Upper lobe of left lung (tissue), 6 donors: ENCODE results near the gene SULT1B1. TPM values are rescaled to one million over a fixed set of nuclear protein-coding genes. Genes with fewer than 3 reads are reported as not detected.

Experiments used
- ATAC-seq, 2 donors: fragments of 200-7000 bp; cut with Tn5 transposase; one replicate each; pipeline ENCODE4 v1.9.1; 2022; ENCODE audit warnings: mild to moderate bottlenecking in 2 of 2, moderate library complexity in 2 of 2; ENCODE audit not compliant: low FRiP score in 2 of 2
- DNase-seq, 2 donors: peaks; one replicate each; pipeline ENCODE4 v3.0.0-alpha.2; 2019 to 2020
- H3K27ac ChIP-seq, 4 donors: fragments of 200-600 bp; sonication (generic); one replicate each; pipeline ENCODE4 v1.5.1; 2016 to 2019
- H3K27me3 ChIP-seq, 4 donors: fragments of 200-600 bp; sonication (generic); one replicate each; pipeline ENCODE4 v1.5.1; 2017 to 2019
- H3K36me3 ChIP-seq, 4 donors: fragments of 200-600 bp; sonication (generic); one replicate each; pipeline ENCODE4 v1.5.1; 2016 to 2019
- H3K4me1 ChIP-seq, 4 donors: fragments of 200-600 bp; sonication (generic); one replicate each; pipeline ENCODE4 v1.5.1; 2018 to 2019
- H3K4me3 ChIP-seq, 4 donors: fragments of 200-600 bp; sonication (generic); one replicate each; pipeline ENCODE4 v1.5.1; 2017 to 2019; ENCODE audit warnings: mild to moderate bottlenecking in 2 of 4, moderate library complexity in 1 of 4
- H3K9me3 ChIP-seq, 4 donors: fragments of 200-600 bp; sonication (generic); one replicate each; pipeline ENCODE4 v1.5.1; 2018 to 2019
- CTCF ChIP-seq, 6 experiments: fragments of 450-650 bp in 4 of 6; fragments of 200-600 bp in 2 of 6; sonication (generic) in 2 of 6; IDR thresholded peaks; one replicate each; pipeline ENCODE4 v1.5.1; 2016 to 2019; ENCODE audit warnings: antibody characterized with exemption in 6 of 6
- EP300 ChIP-seq, 4 donors: sonication (generic); formaldehyde crosslinking; IDR thresholded peaks; one replicate each; pipeline ENCODE4 v1.5.1; 2017; ENCODE audit warnings: antibody characterized with exemption in 4 of 4, control low read depth in 2 of 4
- POLR2A ChIP-seq, 4 donors: fragments of 450-650 bp; IDR thresholded peaks; one replicate each; pipeline ENCODE4 v1.5.1; 2016 to 2017; ENCODE audit warnings: antibody characterized with exemption in 4 of 4, mild to moderate bottlenecking in 2 of 4
- POLR2AphosphoS5 ChIP-seq, 2 donors: sonication (generic); formaldehyde crosslinking; IDR thresholded peaks; one replicate each; pipeline ENCODE4 v1.5.1; 2017; ENCODE audit warnings: antibody characterized with exemption in 2 of 2
- WGBS, 2 donors: methylation state at CpG; one replicate each; pipeline ENCODE4 v1.1.5; 2017 to 2018; 5-methylcytosine and 5-hydroxymethylcytosine counted together
- total RNA-seq, 6 donors: library from RNA; depleted of rRNA in 4 of 6; stranded (reverse); fragments of >200 nt in 4 of 6; gene quantifications; one replicate each; pipeline versions ENCODE4 v1.1.0 to v1.2.1, GENCODE V29; 2016 to 2021
- donor health status: DM: no; HTN: no; CAD: no; lungs with moderate emphysema.
- donor health status: DM: no; HTN: yes; CAD: no; lungs with severe emphysema.

The SULT1B1 gene
- 10 to 100 TPM in 1 of 6 donors, 1 to 10 TPM in 5; 2.1 to 12.9 (median 4.9) TPM for total RNA-seq

- TF ChIP-seq POLR2A (IDR thresholded peaks at IDR 0.05) (no peak), CTCF (IDR thresholded peaks at IDR 0.05) (no peak), POLR2AphosphoS5 (IDR thresholded peaks at IDR 0.05) (peak; percentile 40 to 48)
- DNase-seq (peak in 1 of 2 donors; percentile 58), ATAC-seq (peak; percentile 78 to 86)
- Histone ChIP-seq H3K36me3 (no peaks in the 10 kb centered on the region), H3K4me1 (no peaks in the 10 kb centered on the region), H3K27ac (peak within 1 kb of the TSS; percentile 20 to 74 (median 51)), H3K9me3 (no peaks in the 10 kb centered on the region), H3K27me3 (no peaks in the 10 kb centered on the region), H3K4me3 (peak within 1 kb of the TSS in 1 of 4 donors; percentile 13)
- 16 to 28% methylated on average over 2 of the region's 2 CpGs for WGBS, 2 donors
Observed at GRCh38 chr4:69760455-69760854, at the start of gene SULT1B1. SULT1B1 (minus strand) TSS chr4:69760620; CDS start chr4:69755217, 5,403 bp downstream.

GRCh38 chr4:69800599-69800998 lies 40.2 kb upstream of the SULT1B1 start:
- no peaks in the 10 kb centered on the region for H3K27me3 ChIP-seq
- 91 to 94% methylated on average over 1 of the region's 1 CpG for WGBS, 2 donors
- peaks cover 0 to 4% (median 0%) of the 10 kb centered on the region in 4 donors for H3K9me3 ChIP-seq
- no peak overlapping the region for H3K27ac ChIP-seq
- no peaks in the 10 kb centered on the region for H3K4me1 ChIP-seq
- ATAC-seq (no peak), DNase-seq (no peak)
- TF ChIP-seq POLR2AphosphoS5 (IDR thresholded peaks at IDR 0.05) (no peak), POLR2A (IDR thresholded peaks at IDR 0.05) (no peak), EP300 (IDR thresholded peaks at IDR 0.05) (no peak), CTCF (IDR thresholded peaks at IDR 0.05) (no peak)
- no peak overlapping the region for H3K4me3 ChIP-seq
- no peaks in the 10 kb centered on the region for H3K36me3 ChIP-seq

GRCh38 chr4:69799337-69799736 lies 38.9 kb upstream of the SULT1B1 start:
- Histone ChIP-seq H3K4me3 (no peak overlapping the region), H3K27ac (no peak overlapping the region), H3K27me3 (no peaks in the 10 kb centered on the region), H3K9me3 (peaks cover 0 to 4% (median 0%) of the 10 kb centered on the region in 4 donors), H3K36me3 (no peaks in the 10 kb centered on the region), H3K4me1 (no peaks in the 10 kb centered on the region)
- ATAC-seq (no peak), DNase-seq (no peak)
- TF ChIP-seq CTCF (IDR thresholded peaks at IDR 0.05) (no peak), EP300 (IDR thresholded peaks at IDR 0.05) (no peak), POLR2AphosphoS5 (IDR thresholded peaks at IDR 0.05) (no peak), POLR2A (IDR thresholded peaks at IDR 0.05) (no peak)
- 86% methylated on average over 3 of the region's 3 CpGs; no CpG with 5 or more reads in 1 of the 2 donors for WGBS, 2 donors

- DNase-seq (no peak), ATAC-seq (no peak)
- Histone ChIP-seq H3K4me1 (no peaks in the 10 kb centered on the region), H3K27ac (no peak overlapping the region), H3K36me3 (no peaks in the 10 kb centered on the region), H3K4me3 (no peak overlapping the region), H3K27me3 (no peaks in the 10 kb centered on the region), H3K9me3 (no peaks in the 10 kb centered on the region)
- TF ChIP-seq CTCF (IDR thresholded peaks at IDR 0.05) (no peak), EP300 (IDR thresholded peaks at IDR 0.05) (no peak)
Observed at GRCh38 chr4:69793732-69794131, 33.3 kb upstream of the SULT1B1 start.

- no peak for ATAC-seq
- Histone ChIP-seq H3K4me3 (no peak overlapping the region), H3K27me3 (no peaks in the 10 kb centered on the region), H3K9me3 (no peaks in the 10 kb centered on the region), H3K36me3 (no peaks in the 10 kb centered on the region), H3K4me1 (no peaks in the 10 kb centered on the region), H3K27ac (no peak overlapping the region)
- no peak for TF ChIP-seq CTCF (IDR thresholded peaks at IDR 0.05)
- no peak for TF ChIP-seq POLR2AphosphoS5 (IDR thresholded peaks at IDR 0.05)
- no peak for TF ChIP-seq EP300 (IDR thresholded peaks at IDR 0.05)
- no peak for TF ChIP-seq POLR2A (IDR thresholded peaks at IDR 0.05)
- DNase-seq, result no peak
Observed at GRCh38 chr4:69787879-69788278, 27.5 kb upstream of the SULT1B1 start.
